Tongue (tissue), 2 donors: ENCODE measurements around the gene TMEM131. TPM values are rescaled to one million over a fixed set of nuclear protein-coding genes. Genes with fewer than 3 reads are reported as not detected.
A peak's percentile ranks its signal among the peaks of the same experiment; 100 is the strongest.
"Not testable (repeated sequence)": the region's sequence is repeated elsewhere in the genome, so short reads cannot be mapped to it uniquely, and the experiment has no call there.

Experiments
- DNase-seq: peaks from one replicate; pipeline ENCODE4 v3.0.0-alpha.2; 2015
- total RNA-seq: library from RNA; depleted of rRNA; stranded (reverse); fragments of >200 nt; gene quantifications from one replicate; pipeline ENCODE4 v1.2.3, GENCODE V29; 2014

TMEM131 gene
- total RNA-seq, 1 donor from 2014 or later: 60.6 TPM

DNA sequence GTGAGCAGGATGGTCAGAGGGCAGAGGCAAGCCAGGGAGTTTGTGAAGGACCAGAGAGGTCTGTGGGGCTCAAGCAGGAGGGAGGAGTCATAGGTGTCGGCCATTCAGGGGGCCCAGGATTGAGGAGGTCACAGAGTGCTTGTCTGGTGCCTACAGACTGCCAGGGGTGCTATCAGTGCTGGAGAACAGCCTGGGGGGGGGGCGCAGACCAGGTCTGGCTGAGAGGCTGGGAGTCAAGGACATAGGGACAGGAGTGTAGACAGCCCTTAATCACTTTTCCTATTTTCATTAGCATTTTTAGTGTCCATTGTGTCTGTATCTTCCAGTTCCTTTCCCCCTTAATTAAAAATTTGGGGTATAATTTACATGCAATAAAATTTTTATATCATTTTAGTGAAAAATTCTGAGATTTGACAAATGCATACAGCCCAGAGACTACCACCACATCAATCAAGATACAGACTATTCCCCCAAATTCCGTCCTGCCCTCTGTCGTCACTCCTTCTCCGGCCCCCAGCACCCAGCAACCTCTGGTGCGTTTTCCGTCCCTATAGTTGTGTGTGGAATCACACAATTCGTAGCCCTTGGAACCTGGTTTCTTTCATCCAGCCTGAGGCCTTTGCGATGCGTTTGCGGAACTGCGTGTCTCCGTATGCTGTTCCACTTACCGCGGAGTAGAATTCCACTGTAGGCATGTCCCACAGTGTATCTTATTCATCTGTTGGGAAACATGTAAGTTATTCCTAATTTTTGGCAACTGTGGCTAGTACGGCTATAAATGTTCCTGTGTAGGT is 276.2 kb downstream of the TMEM131 start:
- no peak for DNase-seq

DNA sequence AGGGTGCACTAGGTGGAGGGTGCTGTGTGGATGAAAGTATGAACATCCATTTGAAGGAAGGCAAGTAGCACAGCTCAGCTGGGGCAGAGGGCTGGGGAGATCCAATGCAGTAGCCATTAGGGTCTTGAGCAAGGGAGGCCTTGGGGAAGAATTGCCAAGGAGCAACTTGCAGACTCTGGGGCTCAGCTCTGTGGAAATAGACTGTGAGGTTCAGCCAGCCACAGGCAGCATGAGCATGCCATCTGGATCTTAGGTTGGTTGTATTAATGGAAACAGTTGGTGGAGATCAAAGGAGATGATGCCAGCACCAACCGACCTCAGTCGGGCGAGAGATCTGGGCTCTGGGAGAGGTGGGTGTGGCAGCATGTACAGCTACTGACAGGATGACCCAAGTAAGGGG is 276.8 kb downstream of the TMEM131 start:
- no peak for DNase-seq

DNA sequence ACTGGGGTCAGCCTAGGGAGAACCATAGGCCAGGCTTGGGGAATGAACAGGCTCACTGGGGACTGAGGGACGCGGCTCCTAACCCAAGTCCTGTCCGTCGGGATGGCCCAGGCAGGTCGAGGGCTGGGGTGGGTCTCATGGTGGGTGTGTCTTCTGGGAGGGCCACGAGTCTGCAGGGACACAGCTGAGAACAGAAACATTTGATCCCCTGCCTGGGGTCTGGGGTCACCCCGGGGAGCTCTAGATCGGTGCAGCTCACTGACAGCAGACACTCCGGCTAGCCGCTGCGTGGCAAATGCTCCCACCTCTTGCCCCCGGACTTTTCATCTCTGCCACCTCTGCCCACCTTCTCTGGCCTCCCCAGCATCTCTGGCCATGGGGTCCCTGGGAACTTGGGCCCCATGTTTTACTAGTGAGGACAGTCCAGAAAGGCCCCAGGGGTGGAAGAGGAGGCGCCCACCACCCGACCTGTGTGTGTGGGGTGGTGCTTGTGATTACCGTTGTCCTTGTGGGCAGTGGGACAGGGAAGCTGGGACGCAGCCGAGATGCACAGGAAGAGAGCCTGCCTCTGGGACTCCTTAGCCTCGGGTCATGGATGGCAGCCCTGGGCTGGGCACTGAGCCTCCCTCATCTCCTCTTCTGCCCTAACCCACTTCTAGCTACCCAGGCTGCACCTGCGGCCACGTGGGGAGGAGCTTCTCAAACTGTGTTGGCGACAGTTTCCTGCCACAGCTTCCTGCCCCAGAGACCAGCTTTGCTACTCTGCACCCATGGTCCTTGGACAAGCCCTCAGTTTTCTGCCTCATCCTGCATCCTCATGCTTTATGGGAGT is 277.5 kb downstream of the TMEM131 start:
- no peak for DNase-seq

DNA sequence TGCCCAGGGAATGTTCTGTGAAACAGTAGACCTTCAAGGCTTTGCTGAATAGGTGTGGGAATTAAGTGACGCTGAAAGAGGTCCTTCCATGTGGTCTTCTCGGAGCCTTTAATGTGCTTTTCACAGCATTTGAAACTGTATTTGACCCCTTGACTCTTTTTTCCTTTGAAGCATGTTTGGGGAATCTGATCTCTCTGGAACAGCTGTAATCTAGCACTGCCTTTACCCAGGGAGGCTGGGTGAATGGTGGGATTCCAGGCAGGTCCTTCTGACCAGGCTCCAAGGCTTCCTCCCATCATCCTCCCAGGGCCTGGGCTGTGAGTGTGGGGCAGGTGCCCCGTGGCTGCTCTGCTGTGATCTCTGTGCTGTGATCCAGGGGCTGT is 278.1 kb downstream of the TMEM131 start:
- peak; percentile 71 for DNase-seq

DNA sequence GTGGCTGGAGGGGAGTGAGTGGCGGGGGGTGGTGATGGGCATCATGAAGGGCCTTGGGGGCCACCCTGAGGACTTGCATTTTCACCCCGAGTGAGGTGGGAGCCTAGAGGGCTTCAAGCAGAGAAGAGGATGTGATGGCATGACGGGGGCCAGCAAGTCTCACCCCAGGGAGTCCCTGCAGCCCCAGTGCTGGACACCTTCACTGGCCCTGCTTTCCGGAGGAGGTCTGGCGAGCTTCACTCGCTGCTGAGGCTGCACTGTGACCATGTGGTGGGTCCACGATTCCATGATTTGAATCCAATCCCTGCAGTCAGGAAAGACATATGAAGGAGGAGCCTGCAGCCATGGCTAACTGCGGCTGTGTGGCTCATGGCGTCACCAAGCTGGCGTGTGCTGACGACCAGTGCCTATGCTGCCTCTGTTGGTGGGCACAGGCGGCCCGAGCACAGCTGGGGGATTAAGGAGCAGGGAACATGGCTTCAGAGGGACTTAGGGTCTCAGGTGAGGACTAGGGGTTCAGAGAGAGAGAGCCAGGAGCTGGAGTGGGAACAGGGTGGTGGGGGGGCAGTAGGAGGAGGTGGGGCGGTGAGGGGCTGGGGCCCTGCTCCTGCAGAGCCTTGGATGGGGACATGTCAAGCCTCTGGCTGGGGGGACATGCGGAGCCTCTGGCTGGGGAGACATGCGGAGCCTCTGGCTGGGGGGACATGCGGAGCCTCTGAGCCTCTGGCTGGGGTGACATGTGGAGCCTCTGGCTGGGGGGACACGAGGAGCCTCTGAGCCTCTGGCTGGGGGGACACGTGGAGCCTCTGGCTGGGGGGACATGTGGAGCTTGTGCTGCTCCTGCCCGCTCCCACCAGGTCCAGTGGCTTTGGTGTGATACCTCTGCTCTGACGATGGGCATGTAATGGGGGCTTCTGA is 278.8 kb downstream of the TMEM131 start:
- peak; percentile 56 for DNase-seq

DNA sequence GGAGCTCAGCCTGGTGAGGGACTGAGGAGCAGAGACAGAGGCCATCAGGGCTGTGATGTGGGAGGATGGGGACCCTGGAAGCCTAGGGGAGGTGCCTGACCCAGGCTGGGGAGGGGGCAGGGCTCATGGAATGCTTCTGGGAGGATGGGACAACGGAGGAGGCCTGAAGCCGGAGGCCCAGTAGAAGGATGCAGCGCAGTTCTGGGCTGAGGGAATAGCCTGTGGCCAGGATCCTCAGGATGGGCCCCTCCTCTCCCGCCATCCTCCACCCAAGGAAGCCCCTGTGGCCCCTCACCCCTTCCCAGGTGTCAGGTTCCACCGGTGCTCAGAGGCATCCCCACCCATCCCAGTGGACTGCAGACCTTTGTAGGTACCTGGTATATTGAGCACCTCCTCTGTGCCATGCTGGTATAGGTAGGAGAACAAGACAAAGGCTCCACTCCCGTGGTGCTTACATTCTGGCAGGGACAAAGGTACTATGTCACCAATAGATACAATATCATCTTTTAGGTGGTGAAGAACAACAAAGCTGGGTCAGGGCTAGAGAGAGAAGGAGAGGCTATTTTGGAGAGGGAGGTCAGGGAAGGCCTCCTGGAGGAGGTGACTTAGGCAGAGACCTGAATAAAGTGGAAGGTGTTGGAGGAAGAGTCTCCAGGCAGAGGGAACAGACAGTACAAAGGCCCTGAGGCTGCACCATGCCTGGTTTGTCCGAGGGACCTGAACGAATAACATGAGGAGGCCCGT is 279.6 kb downstream of the TMEM131 start:
- DNase-seq: no peak

DNA sequence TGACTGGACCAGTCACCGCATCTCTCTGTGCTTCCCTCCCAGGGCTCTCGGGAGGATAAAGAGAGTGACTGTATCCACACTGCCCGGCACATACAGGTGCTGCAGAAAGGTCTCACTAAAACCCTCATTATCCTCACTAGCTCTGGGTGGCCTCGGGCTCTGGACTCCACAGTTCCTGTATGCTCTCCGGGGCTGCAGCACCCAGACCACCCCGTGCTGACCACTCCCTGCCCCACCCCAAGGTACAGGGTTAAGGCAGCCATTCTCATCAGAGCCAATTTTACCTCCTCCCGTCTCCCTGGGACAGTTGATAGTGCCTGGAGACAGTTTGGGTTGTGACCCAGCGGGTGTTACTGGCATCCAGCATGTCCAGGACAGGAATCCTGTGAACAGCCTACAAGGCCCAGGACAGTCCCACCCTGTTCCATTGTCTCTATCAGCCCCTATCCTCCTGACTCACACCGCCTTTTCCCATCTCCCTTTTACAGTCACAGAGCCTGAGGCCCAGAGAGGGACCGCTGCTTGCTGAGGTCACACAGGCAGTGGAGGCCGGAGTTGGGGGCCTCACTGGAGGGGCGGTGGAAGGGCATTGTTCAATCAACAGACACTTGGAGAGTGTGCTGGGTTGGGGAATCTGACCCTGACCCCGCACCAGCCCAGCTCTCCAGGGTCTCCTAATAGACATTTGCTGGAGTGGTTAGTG is 280.6 kb downstream of the TMEM131 start:
- no peak for DNase-seq

DNA sequence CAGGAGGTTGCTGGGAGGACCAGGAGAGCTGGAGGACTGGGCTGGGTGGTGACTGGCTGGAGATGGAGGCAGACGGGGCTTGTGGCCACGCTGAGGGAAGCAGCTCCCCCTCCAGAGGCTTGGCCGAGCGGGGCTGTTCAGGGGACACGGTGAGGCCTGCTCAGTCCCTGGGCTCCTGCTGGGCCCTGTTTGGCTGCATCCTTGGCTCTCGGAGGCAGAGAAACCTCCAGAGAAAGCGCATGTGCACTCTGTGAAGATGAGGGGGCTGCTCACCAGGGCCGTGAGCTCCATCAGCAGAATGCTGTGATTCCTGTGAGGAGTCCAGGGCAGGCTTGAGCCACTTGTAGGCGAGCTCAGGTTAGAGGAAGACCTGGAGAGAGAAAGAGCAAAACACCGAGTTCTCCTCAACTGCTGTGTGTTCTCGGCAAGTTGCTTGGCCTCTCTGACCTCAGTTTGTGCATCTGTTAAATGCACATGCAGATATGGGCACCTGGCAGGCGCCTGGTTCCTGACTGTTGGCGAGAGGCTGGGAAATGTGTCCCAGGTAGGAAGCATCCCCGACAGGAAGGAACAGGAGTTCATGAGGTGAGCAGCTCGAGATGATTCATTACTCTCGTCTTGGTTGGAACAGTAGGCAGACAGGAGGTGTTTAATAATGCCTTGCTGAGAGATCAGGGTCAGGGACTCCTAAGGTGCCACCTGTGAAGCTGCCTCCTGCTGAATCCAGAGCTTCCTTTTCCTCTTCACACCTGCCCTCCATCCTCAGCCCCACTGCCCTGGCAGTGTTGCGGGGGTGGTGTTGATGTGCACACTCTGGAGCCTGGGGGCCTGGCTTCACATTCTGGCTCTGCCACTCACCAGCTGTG is 281.4 kb downstream of the TMEM131 start:
- no peak for DNase-seq

DNA sequence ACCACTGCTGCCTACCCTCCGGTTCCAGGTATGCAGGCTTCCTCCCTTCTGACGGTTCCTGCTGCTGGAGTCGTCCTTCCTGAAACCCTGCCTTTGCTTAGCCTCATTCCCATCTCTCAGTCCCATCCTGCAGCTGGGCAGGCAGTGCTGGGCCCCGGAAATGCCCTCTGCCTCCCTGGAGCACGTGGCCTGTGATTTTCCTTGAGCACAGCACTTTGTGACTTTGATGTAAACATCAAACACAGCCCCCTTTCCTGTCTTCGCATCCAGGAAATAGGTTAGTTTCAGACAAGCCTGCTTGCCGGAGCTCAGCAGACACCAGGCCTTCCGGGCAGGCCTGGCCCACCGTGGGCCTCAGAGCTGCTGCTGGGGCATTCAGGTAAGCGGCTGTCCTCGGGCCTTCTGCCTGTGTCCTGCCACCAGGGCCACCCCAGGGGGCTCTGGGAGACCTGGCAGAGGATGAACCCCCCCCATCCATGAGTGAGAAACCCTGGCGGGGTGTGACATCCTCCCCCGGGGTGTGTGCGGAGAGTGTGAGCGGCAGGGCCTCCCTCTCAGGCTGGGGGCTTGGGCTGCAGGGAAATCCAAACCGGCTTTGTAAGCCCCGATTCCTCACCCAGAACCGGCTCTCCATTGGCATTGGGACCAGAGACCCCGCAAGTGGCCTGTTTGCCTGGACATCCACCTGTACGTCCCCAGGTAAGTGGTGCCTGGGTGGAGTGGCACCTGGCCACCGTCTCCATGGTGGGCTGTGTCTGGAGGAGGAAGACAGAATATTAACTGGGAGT is 282.3 kb downstream of the TMEM131 start, which contains the start of gene ZAP70:
Gene ZAP70, plus strand, starts transcription at position 281 of the 788 bp plus-strand sequence. CDS start 10,461 bp downstream, outside the sequence.
- no peak for DNase-seq

DNA sequence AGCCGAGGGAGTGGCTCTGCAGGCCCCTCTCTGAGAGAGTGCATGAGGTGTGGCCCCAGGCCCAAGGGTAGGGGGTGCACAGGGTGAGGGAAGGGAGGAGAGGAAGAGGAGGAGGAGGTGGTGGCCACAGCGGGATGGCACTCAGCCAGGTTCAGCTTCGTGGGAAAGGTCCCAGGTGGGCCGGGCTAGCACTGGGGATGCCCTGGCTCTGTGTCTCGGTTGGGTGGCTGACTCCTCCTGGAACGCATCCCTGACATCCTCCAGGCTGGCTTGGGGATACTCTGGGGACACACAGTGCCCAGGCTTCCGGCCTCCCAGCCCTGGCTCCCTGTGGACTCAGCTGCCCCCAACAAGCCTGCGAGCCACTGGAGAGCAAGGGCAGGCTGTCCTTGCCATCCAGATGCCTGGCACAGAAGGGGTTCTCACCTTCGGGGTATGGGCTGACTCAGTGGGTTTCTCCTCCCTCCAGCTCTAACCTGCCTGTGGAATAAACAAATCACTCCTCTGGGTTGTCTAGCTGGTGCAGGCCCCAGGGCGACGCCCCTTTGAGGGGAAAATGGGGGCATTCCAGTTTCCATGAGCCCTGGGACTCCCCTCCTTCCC is 283.0 kb downstream of the TMEM131 start:
- DNase-seq: no peak

DNA sequence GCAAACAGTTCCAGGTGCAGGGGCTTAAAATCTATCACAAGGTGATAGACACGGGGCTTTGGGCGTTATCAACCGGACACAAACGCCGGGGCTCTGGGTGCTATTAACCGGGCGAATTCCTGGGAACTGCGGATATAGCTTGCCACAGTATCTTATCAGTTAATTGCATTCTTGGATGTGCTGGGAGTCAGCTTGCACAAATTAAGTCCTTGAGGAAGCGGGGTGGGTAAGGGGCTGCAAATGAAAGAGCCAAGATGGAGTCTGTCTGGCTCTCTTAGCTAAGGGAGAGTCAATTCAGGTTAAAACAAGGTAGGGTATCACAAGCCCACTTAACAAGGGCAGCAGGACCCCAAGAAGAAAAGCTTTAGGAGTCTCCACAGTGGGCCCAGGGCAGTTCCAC is 283.6 kb downstream of the TMEM131 start:
- not testable (repeated sequence) for DNase-seq

DNA sequence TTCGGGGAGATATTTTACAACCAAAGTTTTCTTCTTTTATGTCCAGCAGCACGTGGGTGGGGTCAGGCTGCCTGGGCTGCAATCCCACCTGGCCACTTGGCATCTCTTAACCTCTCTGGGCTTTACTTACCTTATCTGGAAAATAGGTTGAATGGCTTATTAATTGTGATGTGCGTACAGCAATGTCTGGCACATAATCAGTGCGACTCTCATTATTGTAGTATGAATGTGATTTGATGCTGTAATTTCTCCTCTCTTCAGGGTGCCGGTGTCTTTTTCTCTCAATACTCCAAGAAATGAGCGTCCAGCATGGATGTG is 284.4 kb downstream of the TMEM131 start:
- DNase-seq: no peak

DNA sequence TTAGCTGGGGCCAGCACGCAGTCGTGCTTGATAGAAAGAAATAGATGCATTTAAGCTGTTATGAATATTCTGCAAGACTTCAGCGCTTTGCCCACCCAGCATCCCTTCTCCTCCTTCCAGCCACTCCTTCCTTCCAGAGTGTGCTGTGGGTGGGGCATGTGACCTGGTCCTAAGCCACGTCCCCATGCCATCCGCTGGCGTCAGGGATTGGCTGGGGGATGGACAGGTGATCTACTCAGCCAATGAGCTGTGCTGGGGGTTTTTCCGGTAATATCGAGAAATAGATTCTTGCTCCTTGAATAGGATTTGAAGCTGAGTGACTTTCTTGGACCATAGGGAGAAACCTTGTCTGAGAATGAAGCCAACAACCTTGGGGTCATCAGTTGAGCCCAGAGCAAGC is 287.1 kb downstream of the TMEM131 start:
- DNase-seq: no peak

DNA sequence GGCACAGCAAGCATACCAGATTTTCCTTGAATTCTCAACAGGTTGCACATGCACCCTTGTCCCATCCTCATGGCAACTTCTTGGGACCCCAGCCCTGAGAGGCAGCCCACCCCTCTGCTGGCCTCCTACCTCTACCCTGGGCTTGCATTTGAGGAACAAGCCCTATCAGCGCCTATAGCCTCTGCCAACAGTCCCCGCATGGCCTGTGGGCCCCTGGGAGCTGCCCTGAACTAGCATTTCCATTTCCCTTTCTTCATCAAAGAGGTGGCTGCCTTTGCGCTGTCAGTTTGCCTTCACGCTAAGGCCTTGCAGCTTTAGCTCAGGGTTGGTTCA is 287.7 kb downstream of the TMEM131 start:
- no peak for DNase-seq

DNA sequence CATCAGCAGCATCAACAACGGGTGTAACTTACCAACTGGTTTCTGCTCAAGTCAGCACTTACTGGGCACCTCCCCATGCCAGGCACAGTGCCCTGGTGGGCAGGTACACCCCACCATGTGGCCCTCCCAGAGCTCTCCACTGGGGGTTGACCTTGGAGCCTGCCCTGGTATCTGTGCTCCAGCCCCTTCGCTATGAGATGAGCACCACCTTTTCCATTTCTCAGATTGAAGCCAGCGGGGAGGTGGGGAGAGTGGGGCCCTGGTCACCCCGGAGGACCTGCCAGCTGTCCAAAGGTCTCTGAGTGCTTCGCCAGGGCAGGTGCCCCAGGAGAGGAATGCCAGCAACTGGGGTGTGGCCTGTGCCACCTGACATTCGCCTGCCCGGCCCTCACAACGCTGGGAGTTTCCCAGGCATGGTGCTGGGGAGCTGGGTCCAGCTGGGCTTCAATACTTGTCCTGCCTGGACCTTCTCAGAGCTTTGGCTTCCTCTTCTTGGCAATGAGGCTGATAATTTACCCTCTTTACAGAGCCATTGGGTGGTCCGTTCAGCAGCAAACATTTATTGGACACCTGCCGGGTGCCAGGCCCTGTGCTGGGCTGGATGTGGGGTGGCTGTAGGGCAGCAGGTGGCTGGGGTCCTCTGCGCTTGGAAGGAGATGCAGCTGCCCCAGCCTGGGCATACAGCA is 288.2 kb downstream of the TMEM131 start:
- peak; percentile 52 for DNase-seq

DNA sequence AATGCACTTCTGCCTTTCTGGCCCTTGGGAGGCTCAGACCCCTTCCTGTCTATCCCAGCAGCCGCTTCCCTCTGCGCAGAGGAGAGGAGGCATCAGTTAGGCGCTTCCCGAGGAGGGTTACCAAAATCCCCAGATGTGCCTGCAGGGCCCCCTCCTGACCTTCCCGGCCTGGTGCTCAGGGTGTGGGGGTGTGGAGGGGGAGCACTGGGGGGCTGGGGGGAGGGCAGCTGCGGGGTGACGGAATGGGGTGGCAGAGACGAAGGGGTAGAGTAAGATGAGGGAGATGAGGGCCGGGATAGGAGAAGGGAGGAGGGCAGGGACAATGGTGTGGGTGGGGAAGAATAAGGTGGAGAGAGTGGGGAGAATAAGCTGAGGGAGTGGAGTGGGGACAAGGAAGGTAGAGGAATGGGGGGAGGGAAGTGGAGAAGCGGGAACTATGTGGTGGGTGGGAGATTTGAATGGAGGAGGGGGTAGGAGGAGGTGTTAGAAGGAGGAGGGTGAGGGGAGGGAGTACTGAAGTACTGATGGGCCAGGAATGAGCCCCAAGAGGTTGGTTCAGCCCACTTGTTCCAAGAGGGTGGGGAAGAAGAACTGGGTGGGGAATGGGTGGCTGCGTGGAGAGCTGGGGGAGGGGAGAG is 288.9 kb downstream of the TMEM131 start:
- no peak for DNase-seq
